K562 (cell line): ENCODE results near the gene RPL27A. TPM values are rescaled to one million over a fixed set of nuclear protein-coding genes. Genes with fewer than 3 reads are reported as not detected.

ENCODE experiments used
- E2F3 ChIP-seq: fragments of 250-450 bp; sonication (Bioruptor Pico); IDR thresholded peaks from 2 replicates; pipeline ENCODE4 v1.4.0; 2020; ENCODE audit warnings: mild to moderate bottlenecking
- ESRRB ChIP-seq: fragments of 250-450 bp; sonication (Bioruptor Pico); IDR thresholded peaks from 2 replicates; pipeline ENCODE4 v1.5.0; 2020; ENCODE audit warnings: mild to moderate bottlenecking, moderate library complexity, borderline replicate concordance
- ETV5 ChIP-seq: sonication (generic); formaldehyde crosslinking; IDR thresholded peaks from 2 replicates; pipeline ENCODE4 v1.4.0; 2020; ENCODE audit warnings: low read depth, mild to moderate bottlenecking, missing genetic modification reagents
- GABPA ChIP-seq: fragments of 200-800 bp; sonication (Bioruptor generic); conservative IDR thresholded peaks from 2 replicates; pipeline ENCODE4 v1.6.1; 2016; ENCODE audit warnings: low read depth, missing genetic modification characterization, missing compliant biosample characterization
- KLF13 ChIP-seq: fragments of 450-650 bp; IDR thresholded peaks from 2 replicates; pipeline ENCODE4 v1.6.1; 2016; ENCODE audit warnings: missing genetic modification characterization, low read depth, mild to moderate bottlenecking, missing compliant biosample characterization, moderate library complexity, borderline replicate concordance
- MXI1 ChIP-seq: IDR thresholded peaks from 2 replicates; pipeline ENCODE4 v1.6.1; 2011; ENCODE audit warnings: low read depth, mild to moderate bottlenecking, improper control_type of control experiment, low read length
- NR2C2 ChIP-seq, 2 experiments: fragments of 200-800 bp in 1 of 2; sonication (Bioruptor generic) in 1 of 2; sonication (generic) in 1 of 2; formaldehyde crosslinking in 1 of 2; IDR thresholded peaks; 2 replicates each; pipeline versions ENCODE4 v1.6.1 to v1.8.0; 2016 to 2022; ENCODE audit warnings: mild to moderate bottlenecking in 1 of 2, missing compliant biosample characterization in 1 of 2, missing genetic modification characterization in 1 of 2, missing genetic modification reagents in 1 of 2
- PCBP1 ChIP-seq: fragments of 200-400 bp; formaldehyde crosslinking; IDR thresholded peaks from 2 replicates; pipeline ENCODE4 v1.6.1; 2018; ENCODE audit warnings: mild to moderate bottlenecking, low read depth, low read length; ENCODE audit not compliant: poor library complexity, severe bottlenecking
- POLR2A ChIP-seq: fragments of 450-650 bp; conservative IDR thresholded peaks from 2 replicates; pipeline ENCODE4 v1.6.1; 2016
- SMAD4 ChIP-seq: fragments of 250-450 bp; sonication (Bioruptor Pico); conservative IDR thresholded peaks from 2 replicates; pipeline ENCODE4 v1.8.0; 2021; ENCODE audit warnings: inconsistent platforms, mild to moderate bottlenecking, moderate library complexity
- ZNF175 ChIP-seq: fragments of 200-800 bp; sonication (Bioruptor generic); IDR thresholded peaks from 2 replicates; pipeline ENCODE4 v1.6.1; 2016; ENCODE audit warnings: low read depth, mild to moderate bottlenecking, missing genetic modification characterization, missing compliant biosample characterization
- ZNF184 ChIP-seq: sonication (generic); formaldehyde crosslinking; IDR thresholded peaks from 2 replicates; pipeline ENCODE4 v1.5.0; 2020; ENCODE audit warnings: missing genetic modification reagents
- polyA plus RNA-seq, 8 experiments: library from polyadenylated mRNA; depleted of rRNA in 4 of 8; stranded (reverse) in 5 of 8; unstranded in 3 of 8; fragments of >200 nt; fragmentation: Nextera tagmentation in 2 of 8; fragmentation: Illumina TruSeq in 1 of 8; extraction: Ambion mirVana in 2 of 8; extraction: Trizol in 1 of 8; gene quantifications; 2 replicates each; pipeline versions ENCODE4 v1.2.1 to v1.2.3, GENCODE V29; 2011 to 2014; ENCODE audit warnings: inconsistent platforms in 1 of 8, missing spikeins in 1 of 8
- total RNA-seq, 7 experiments: library from RNA; depleted of rRNA in 6 of 7; stranded (reverse); fragments of >200 nt in 6 of 7; fragmentation: Illumina TruSeq in 2 of 7; extraction: Trizol in 2 of 7; gene quantifications; 2 replicates each; pipeline versions ENCODE4 v1.2.1 to v1.2.3, GENCODE V29; 2011 to 2021; ENCODE audit warnings: low replicate concordance in 1 of 7
- TF ChIP-seq, protein P1 (sequence below): fragments of 450-650 bp; IDR thresholded peaks from 2 replicates; pipeline ENCODE4 v1.6.1; 2018; ENCODE audit warnings: mild to moderate bottlenecking, low read depth; ENCODE audit not compliant: partially characterized antibody
- TF ChIP-seq, protein P2 (sequence below): sonication (generic); formaldehyde crosslinking; IDR thresholded peaks from 2 replicates; pipeline ENCODE4 v1.8.0; 2023; ENCODE audit warnings: missing genetic modification reagents, mild to moderate bottlenecking, borderline replicate concordance
- TF ChIP-seq, protein P3 (sequence below), 2 experiments: fragments of 450-650 bp in 1 of 2; sonication (generic) in 1 of 2; formaldehyde crosslinking; conservative IDR thresholded peaks; 2 replicates each; pipeline versions ENCODE4 v1.4.0 to v1.8.1; 2020 to 2022; ENCODE audit warnings: mild to moderate bottlenecking in 1 of 2, missing genetic modification reagents in 1 of 2
- TF ChIP-seq, protein P4 (sequence below): fragments of 250-450 bp; sonication (Bioruptor Pico); IDR thresholded peaks from 2 replicates; pipeline ENCODE4 v1.4.0; 2020; ENCODE audit warnings: borderline replicate concordance

The RPL27A gene
- total and polyA plus RNA-seq, 9 of the 15 experiments (the other 6 are each of a cell fraction or from before 2014, with no cell fraction given) = 790 to 4,241 (median 2,267) TPM

DNA sequence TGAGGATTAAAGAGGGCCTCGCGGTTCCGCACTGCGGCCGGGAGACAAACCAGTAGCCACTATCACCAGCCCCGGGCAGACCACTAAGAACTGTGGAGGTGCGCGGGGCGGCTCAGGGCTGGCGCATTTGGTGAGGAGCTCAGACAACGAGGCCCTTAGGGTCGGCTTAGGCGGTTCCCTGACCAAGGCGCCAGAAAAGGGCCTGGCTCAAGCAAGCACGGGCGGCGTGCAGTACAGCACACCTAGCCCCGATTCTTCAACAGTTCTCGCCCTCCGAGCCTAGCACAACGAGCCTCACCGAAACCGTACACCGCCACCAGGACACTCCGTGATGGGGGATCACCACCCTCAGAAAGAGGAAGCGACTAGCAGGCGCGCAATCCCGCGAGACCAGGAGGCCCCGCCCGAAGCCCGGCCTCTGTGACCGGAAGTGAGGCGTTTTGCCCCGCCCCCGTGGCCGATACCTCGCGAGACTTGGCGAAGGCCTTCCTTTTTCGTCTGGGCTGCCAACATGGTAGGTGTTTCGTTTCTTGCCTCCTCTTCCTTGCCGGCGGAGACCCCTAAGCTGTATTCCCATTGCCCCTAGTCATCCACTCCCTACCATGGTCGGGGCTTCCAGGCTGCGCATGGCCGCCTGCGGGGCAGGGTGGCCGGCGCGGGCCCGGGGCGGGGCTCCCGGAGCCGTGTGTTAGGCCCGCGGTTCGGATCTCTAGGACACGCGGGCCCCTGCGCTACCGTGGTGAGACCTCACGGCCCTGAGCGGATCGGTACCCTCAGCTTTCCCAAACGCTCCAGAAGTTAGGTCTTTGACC lies at the start of gene RPL27A, which contains the start of gene TRIM66 (continued):
- TF ChIP-seq, protein P1, sequence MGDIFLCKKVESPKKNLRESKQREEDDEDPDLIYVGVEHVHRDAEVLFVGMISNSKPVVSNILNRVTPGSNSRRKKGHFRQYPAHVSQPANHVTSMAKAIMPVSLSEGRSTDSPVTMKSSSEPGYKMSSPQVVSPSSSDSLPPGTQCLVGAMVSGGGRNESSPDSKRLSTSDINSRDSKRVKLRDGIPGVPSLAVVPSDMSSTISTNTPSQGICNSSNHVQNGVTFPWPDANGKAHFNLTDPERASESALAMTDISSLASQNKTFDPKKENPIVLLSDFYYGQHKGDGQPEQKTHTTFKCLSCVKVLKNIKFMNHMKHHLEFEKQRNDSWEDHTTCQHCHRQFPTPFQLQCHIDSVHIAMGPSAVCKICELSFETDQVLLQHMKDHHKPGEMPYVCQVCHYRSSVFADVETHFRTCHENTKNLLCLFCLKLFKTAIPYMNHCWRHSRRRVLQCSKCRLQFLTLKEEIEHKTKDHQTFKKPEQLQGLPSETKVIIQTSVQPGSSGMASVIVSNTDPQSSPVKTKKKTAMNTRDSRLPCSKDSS = no peak
- TF ChIP-seq ZNF175 (CRISPR knock-in tag) = peak; percentile 78; the same call in 1 of the 2 replicates
- TF ChIP-seq, protein P2, sequence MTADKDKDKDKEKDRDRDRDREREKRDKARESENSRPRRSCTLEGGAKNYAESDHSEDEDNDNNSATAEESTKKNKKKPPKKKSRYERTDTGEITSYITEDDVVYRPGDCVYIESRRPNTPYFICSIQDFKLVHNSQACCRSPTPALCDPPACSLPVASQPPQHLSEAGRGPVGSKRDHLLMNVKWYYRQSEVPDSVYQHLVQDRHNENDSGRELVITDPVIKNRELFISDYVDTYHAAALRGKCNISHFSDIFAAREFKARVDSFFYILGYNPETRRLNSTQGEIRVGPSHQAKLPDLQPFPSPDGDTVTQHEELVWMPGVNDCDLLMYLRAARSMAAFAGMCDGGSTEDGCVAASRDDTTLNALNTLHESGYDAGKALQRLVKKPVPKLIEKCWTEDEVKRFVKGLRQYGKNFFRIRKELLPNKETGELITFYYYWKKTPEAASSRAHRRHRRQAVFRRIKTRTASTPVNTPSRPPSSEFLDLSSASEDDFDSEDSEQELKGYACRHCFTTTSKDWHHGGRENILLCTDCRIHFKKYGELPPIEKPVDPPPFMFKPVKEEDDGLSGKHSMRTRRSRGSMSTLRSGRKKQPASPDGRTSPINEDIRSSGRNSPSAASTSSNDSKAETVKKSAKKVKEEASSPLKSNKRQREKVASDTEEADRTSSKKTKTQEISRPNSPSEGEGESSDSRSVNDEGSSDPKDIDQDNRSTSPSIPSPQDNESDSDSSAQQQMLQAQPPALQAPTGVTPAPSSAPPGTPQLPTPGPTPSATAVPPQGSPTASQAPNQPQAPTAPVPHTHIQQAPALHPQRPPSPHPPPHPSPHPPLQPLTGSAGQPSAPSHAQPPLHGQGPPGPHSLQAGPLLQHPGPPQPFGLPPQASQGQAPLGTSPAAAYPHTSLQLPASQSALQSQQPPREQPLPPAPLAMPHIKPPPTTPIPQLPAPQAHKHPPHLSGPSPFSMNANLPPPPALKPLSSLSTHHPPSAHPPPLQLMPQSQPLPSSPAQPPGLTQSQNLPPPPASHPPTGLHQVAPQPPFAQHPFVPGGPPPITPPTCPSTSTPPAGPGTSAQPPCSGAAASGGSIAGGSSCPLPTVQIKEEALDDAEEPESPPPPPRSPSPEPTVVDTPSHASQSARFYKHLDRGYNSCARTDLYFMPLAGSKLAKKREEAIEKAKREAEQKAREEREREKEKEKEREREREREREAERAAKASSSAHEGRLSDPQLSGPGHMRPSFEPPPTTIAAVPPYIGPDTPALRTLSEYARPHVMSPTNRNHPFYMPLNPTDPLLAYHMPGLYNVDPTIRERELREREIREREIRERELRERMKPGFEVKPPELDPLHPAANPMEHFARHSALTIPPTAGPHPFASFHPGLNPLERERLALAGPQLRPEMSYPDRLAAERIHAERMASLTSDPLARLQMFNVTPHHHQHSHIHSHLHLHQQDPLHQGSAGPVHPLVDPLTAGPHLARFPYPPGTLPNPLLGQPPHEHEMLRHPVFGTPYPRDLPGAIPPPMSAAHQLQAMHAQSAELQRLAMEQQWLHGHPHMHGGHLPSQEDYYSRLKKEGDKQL = 0 out of 2 replicates have a peak, but pooled peaks have one; percentile 64
- TF ChIP-seq POLR2A = peak; percentile 99
- TF ChIP-seq KLF13 = no peak
- TF ChIP-seq, protein P3, sequence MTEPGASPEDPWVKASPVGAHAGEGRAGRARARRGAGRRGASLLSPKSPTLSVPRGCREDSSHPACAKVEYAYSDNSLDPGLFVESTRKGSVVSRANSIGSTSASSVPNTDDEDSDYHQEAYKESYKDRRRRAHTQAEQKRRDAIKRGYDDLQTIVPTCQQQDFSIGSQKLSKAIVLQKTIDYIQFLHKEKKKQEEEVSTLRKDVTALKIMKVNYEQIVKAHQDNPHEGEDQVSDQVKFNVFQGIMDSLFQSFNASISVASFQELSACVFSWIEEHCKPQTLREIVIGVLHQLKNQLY (CRISPR knock-in tag; conservative IDR thresholded peaks at IDR 0.05) = 0 out of 4 replicates have a peak, but pooled peaks of 1 of the 2 experiments have one; percentile 32
- peak; percentile 38 for TF ChIP-seq PCBP1
- TF ChIP-seq ZNF184 (CRISPR knock-in tag) = no peak
- TF ChIP-seq SMAD4 (CRISPR knock-in tag) = peak; percentile 23; the same call in 1 of the 2 replicates
- TF ChIP-seq, protein P4, sequence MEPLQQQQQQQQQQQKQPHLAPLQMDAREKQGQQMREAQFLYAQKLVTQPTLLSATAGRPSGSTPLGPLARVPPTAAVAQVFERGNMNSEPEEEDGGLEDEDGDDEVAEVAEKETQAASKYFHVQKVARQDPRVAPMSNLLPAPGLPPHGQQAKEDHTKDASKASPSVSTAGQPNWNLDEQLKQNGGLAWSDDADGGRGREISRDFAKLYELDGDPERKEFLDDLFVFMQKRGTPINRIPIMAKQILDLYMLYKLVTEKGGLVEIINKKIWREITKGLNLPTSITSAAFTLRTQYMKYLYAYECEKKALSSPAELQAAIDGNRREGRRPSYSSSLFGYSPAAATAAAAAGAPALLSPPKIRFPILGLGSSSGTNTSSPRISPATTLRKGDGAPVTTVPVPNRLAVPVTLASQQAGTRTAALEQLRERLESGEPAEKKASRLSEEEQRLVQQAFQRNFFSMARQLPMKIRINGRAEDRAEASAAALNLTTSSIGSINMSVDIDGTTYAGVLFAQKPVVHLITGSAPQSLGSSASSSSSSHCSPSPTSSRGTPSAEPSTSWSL (CRISPR knock-in tag) = no peak
- peak; percentile 85; the same call in 1 of the 2 replicates for TF ChIP-seq ETV5 (CRISPR knock-in tag)
- no peak for TF ChIP-seq NR2C2 (CRISPR knock-in tag; IDR thresholded peaks at IDR 0.05)
- TF ChIP-seq NR2C2 (tag; IDR thresholded peaks at IDR 0.05) = peak; percentile 69
- no peak for TF ChIP-seq ESRRB (CRISPR knock-in tag)
- TF ChIP-seq E2F3 (CRISPR knock-in tag) = peak; percentile 19
- peak; percentile 38; the same call in 1 of the 2 replicates for TF ChIP-seq MXI1
- peak; percentile 94 for TF ChIP-seq GABPA (tag)
